Stimulated activated CD8-positive, alpha-beta memory T cell treated with anti-CD3 and anti-CD28 coated beads, Interleukin-4, amount 100 ng/mL, for 24 hours (primary cell): ENCODE measurements around the gene TMEM220.
A peak's percentile ranks its signal among the peaks of the same experiment; 100 is the strongest.
"Not testable (repeated sequence)": the region's sequence is repeated elsewhere in the genome, so short reads cannot be mapped to it uniquely, and the experiment has no call there.

Source experiments
- DNase-seq: peaks from one replicate; pipeline ENCODE4 v3.0.0-alpha.2; 2020; ENCODE audit warnings: low read depth

Gene TMEM220

DNA sequence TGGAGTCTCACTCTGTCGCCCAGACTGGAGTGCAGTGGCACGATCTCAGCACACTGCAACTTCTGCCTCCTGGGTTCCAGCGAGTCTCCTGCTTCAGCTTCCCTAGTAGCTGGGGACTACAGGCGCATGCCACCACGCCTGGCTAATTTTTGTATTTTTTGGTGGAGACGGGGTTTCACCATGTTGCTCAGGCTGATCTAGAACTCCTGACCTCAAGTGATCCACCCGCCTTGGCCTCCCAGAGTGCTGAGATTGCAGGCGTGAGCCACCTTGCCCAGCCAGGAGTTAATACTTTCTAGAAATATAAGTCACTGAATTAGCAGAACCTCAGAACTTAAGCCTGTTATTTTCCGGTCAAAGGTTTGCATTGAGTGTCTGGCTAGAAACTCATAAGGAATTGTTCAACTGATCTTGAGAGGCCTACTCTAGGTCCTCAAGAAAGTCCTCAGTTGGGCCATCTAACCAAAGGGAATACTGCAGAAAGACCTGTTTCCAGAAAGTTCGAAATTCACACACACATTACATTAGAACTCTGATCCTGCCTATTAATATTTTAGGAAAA lies 1.4 kb downstream of the TMEM220 start:
- no peak for DNase-seq

DNA sequence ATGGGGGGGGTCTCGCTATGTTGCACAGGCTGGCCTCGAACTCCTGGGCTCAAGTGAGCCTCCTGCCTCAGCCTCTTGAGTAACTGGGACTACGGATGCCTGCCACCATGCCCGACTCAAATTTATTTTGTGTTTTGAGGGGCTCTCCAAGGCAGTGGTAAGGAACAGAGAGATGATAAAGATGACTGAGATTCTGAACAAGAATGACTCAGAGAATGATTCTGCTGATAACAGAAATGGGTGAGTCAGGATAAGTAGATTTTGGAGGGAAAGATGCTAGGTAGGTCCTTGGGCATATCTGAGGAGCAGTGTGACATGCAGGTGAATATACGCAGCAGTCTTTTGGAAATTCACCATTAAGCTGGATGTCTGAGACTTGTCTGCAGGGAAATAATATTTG lies 2.6 kb downstream of the TMEM220 start:
- no peak for DNase-seq

DNA sequence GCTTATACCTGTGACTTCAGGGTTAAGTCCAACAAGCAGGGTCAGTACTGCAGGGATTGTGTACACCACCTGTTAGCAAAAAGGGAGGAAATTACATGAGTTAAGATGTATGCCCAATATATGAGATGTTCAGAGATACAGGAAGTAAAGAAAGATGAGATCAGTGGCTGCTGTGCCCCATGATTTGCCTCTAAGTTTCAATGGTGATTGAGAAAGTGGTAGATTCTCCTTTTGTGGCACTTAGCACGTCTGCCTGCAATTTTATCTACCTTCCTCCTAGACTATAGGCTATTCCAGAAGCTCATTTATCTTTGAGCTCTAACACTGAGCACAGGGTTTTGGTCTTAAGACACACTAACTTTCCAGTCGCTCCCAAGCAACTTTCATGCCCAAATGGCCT lies 3.6 kb downstream of the TMEM220 start:
- no peak for DNase-seq

DNA sequence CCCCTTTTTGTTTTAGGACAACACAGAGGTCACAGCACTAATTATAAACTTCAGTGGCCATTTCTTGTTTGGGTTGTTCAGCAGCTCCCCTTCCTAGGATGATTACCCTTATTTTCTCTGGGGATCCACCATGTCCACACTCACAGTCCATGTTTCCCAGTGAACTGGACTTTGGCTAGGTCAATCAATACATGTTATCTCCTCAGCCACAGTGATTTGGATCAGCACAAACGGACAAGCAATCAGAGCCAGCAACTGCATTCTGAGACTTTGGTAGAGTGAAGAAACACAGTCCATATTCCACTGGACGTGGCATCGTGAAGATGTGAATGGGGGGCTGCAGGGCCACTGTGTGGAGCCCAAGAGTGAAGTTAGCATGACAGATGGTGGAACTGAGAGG lies 4.6 kb downstream of the TMEM220 start:
- DNase-seq: no peak

DNA sequence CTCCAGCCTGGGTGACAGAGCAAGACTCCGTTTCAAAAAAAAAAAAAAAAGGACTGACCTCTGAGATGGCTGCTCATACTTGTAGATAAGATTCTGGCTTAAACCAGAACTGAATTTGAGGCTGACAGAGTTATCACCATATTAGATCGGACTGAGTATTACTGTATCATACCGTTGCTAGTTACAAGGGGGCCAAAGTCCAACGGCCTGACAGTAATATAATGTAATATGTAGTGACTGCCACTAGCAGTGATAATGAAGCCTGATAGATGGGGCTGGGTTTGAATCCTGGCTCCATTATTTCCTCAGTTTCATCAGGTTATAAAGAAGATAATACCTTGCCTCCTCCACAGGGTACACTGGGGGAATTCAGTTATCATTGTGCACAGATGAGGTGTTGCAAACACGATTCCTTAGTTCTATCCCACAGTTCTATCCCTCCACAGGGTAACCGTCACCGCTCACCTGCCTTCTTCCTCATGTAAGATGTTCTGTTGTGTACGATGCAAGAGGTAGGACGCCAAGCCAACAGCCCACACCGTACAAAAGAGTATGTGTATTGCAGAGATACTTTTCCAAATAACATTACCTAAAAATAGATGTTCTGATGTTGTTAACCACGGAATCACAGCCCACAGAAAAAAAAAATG lies 5.2 kb downstream of the TMEM220 start:
- DNase-seq: no peak

DNA sequence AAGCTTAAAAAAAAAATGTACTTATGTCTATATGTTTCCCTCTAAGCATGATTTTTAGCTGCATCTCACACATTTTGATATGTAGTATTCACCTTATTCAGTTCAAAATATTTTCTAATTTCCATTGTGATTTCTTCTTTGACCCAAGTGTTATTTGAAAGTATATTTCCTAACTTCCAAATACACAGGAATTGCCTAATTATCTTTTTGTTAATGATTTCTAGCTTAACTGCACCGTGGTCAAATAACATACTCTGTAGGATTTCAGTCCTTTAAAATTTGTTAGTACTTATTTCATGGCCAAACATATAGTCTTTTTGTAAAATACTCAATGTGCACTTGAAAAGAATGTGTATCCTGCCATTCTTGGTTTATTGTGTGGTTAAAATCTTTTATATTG lies 11.3 kb downstream of the TMEM220 start:
- DNase-seq: no peak

DNA sequence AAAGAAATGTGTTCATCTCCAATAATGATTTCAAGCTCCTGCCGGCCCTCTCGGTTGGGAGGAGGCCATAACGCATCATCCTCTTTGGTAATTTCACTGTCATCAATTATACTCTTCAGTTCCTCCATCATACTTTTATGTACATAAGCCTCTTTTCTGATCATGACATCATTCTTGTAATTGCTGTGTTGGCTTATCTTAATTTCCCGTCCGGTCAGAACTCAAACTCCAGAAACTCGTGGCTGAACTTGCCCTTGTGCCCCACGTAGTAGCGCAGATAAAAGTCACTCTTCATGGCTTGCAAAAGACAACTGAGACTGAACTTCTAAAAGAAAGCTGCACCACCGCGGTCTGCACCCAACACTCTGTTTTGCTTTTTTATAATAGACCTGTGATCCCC lies 13.6 kb downstream of the TMEM220 start:
- DNase-seq: no peak

DNA sequence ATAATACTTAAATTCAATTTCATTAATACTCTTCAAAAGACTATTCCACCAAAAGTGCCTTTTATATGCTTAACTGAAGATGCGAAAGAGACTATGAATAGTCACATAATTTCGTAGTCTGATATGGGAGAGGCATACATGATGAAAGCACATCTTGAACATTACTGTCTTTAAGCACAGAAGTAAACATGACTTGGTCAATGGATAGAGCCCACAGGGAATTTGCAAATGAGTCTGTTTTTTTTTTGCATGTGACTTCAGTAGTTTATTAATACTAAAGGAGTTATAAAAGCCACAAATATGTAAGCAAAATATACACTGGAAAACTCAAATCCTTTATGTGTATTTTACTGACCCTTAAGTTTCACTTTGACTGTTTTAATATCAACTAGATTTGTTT lies 16.5 kb downstream of the TMEM220 start:
- DNase-seq: no peak

DNA sequence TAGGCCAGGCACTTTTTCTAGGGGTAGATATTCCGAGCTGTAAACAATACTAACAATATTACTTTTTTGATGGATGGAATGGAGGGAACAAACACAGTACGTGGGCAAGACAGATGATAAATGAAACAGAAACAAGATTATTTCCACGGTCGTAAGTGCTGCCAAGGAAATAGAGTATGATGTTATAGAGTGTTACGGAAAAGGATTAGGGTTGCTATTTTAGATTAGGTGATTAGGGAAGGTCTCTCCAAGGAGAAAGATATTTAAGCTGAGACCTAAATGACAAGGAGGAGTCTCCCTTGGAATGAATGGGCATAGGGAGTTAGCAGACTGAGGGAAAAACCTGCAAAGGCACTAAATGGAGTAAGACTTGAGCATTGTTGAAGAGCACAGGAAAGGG lies 24.1 kb downstream of the TMEM220 start:
- DNase-seq: no peak

DNA sequence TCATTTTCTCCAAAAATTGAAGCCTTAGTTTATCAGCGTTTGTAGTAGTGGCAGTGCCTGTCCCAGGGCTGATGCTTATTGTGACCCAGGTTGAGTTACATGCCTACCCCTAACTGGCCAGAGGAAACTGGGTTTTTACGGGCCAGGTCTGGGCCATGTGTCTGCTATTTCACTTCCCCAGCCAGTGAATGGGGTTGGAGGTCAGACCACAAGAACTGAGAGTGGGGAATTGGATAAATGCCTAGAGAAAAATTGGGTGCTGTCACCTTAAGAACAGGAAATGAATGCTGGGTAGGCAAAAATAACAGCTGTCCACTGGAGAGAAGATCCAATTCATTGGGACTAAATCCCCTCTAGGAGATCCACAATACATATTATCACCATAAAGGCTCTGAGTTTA lies 27.2 kb downstream of the TMEM220 start:
- DNase-seq: no peak

DNA sequence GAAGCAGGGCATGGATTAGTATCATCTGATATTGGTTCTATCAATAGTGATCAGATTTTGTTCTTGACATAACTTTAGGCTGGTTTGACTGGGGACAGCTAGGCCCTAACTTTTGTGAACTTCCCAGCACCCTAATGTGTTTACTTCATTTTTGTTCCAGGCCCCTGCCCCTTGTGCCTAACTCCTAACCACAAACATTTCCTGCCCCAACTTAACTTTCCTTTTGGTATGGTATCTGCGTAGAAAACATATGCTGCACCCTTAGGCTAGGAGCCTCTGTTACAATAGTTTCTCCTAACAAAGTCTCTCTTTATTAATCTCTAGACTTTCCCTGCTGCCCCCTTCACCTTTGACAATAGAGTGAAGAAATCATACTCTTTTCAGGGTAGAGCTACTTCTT lies 30.0 kb downstream of the TMEM220 start:
- no peak for DNase-seq

DNA sequence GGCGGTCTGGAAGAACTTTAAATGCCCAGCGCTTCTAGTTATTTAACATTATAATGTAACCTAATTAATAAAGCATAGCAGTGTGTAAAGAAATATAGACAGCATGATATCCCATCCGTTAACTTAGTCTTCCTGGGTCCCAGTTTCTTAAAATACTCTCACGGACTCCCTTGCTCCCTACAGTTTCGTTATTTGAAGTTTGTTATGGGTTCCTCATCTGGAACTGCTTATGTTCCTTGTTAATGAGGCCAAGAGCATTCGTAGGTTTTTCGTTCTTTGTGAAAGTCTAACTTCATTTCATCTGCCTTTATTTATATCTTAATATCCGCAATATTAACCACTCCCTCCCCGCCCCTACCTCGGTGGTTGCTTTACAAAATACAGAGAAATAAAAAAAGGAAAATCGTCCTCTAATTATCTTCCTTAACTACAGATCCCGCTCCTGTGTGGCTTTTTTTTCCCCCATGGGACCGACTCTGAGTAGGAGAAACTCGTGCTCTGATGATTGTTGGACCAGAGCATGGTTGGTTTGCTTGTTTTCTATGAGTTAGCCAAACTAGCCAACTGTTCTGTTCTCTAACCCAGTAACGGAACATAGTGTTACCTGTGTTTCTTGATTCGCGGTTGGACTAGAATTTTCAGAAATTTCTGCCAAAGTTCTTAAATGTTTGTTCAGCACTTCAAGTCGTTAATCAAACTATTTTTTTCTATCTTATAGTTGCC lies 31.6 kb downstream of the TMEM220 start:
- DNase-seq: no peak

DNA sequence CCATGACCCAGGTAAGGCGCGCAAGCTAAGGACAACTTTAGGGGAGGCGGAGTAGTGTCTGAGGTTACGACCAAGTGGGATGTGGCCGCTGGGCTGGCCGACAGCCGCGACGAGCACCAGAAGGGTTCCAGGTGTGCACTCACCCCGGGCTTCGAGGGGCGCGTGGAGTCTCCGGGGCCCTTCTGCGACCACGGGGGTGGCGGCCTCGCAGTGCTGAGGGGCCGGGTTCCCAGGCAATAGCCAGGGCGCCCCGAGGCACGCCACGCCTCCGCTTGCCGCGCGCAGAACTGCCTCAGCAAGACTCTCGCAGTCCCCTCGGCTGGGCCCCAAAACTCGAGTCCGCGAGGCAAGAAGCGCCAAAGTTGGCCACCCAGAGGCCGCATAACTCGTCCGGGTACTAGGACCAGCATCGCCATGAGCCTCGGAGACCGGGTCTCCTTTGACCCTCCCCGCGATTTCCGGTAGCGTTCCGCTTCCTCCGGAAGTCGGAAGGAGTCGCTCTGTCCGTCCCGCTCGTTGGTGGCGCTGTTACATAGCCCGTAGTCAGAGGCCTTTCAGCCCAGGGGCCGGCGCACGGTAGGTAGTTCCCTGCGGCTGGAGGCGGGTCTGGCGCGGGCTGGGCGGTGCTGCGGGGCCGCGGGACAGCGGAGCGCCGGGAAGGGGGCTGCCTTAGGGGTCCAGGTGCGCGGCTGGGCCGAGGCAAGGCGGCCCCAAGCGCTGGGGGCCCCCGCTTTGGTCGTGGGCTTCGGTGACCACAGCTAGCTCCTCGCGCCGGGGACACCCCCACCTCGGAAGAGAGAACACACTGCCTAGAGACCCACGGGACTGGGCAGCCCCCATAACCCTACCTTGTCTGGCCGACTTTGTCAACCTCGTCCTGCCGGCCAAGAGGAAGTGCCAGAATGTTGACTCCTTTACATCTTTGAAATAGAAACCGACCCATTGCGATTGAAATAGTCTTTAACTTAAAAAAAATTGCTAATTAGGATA lies 32.4 kb downstream of the TMEM220 start, which contains the start of the genes ADPRM and SCO1:
ADPRM (plus strand) TSS at position 503 of the 990 bp plus-strand sequence. CDS start 7,333 bp downstream, outside the sequence.
SCO1 (minus strand) TSS at position 442 of the 990 bp plus-strand sequence; CDS start at position 416, 26 bp downstream.
- peak; percentile 85 for DNase-seq

DNA sequence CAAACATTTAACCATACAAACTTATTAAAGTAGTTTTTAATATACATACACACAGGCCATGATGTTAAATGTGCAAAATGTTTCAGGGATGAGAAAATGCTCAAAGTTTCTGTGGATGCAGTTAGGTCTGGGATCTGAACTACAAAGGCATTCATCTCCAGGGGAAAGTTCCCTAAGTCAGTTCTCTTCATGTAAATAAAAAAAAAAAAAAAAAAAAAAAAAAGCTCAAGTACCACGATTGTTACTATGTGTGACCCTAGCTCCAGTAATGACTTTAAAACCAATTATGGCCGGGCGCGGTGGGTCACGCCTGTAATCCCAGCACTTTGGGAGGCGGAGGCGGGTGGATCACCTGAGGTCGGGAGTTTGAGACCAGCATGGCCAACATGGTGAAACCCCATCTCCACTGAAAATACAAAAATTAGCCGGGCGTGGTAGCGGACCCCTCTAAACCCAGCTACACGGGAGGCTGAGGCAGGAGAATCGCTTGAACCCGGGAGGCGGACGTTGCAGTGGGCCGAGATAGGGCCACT lies 33.9 kb downstream of the TMEM220 start:
- DNase-seq: not testable (repeated sequence)

DNA sequence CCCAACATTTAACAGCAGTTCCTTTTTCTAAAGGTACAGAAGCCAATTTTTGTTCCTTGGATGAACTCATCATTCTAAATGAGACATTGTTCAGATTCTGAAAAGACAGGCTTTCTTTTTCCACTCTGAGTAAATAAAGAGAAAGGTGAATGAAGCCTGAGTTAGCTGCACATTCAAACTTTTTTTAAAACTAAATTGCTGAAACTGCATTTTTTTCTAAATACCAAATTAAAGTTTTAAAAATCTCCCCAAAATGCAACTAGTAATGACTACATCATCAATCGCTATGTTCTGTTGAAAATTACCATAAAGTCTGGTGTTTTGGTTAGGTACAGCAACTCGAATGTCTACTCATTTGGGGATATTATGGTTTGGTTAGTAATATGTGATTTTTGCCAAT lies 42.3 kb downstream of the TMEM220 start:
- no peak for DNase-seq

DNA sequence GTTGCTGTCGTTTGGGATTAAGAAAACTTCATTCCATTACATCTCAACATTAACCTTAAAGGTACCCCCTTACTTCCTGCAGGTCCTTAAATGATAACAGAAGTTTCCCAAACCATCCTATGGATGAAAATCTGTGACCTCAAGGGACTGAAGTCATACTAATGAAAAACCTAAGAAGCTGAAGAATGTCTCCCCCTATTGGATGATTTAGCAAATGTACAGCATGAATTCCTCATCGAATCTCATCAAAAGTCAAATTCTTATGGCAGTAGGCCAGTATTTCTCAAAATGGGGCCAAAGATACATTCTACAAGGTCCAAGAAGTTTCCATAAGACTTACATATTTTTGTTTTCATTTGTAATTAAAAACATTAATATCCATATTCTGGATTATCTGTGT lies 46.0 kb downstream of the TMEM220 start:
- no peak for DNase-seq

DNA sequence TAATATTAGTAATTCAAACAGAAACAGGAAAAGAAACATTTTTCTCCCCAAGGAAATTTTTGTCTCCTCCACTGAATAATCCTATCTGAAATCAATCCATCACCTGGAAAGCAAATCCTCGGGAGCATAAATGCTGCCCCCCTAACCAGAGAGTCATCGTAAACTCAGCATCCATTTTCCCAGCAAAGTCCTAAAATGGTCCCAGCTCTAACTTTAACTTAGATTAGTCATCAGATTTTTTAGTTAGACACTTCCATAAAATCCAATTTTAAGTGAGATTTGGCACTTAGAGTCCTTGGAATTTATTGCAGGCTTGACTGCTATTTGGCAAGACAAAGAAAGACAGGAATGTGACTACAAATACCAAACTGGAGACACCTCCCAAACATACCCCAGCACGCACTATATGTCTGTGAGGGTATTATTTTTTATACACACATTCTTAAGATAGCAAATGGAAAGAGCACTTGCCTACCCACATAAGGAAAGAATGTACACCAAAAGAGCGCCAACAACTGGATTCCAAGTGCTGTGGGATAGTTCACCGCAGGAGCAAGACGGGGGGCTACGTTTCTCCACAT lies 47.9 kb downstream of the TMEM220 start:
- DNase-seq: no peak

DNA sequence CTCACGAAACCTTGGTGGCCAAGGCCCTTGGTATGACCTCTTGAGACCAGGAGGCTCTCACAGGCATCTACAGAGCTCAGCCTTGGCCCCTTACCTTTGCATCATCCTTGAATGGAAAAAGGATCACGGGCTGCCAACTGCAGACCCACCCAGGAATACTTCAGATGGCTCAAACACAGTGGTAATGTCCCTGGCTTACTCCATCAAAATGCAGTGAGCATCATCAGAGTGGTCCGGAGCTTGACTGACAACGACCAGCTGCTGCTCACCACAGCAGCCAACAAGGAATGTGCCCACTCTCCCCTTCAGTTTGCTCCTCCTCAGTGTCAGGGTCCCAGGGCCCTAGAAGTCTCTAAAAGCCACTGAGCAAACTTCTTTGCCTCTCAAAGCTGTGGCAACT lies 55.1 kb downstream of the TMEM220 start:
- DNase-seq: no peak

DNA sequence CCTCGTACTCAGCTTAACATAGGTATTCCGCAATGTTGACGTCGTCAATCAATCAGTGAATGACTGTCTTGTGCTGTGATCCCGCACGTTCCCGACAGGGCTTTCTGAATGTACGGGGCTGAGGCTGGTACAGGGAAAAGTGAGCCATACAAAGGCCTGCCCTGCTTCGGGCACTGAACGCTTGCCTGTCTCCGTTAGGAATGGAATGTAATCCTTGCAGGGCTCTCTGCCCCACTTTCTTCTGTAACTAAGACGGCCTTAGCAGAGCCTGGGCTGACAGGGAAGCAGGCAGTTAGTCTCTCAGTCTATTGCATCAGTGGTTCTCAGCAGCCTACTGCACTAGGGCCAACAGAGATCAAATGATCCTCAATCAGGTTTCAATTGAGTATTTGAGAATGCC lies 56.5 kb downstream of the TMEM220 start:
- no peak for DNase-seq

DNA sequence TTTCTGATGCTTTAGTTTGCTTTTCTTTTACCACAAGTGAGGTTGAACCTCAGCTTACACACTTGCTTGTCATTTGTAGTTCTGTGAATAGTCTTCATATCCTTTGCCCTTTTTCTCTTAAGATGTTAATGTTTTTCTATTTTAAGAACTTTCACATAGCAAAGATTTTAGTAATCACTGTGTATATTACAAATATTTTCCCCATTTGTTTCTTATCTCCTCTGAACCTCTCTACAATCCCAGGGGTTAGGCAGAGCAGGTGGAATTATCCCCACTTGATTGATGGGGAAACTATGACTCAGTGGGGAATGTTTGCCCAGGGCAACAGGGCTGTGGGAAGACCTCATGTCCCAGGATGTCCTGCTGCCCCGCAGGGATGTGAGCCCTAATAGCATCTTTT lies 61.0 kb downstream of the TMEM220 start:
- DNase-seq: no peak

DNA sequence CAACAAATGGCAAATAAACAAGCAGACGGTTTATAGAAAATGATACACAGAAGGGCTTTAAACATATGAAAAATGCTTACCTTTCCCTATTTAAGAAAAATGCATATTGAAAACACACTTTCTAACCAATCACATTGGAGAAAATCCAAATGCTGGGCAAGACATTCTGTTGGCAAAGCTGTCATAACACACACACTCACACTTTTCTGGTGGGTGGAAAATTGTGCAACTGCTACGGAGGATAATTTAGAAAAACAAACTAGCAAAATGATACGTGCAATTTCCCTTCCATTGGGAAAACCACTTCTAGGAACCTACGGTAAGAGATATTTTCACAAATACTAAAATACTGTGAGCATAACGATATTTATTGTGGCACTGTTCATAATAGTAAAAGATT lies 62.9 kb downstream of the TMEM220 start:
- no peak for DNase-seq

DNA sequence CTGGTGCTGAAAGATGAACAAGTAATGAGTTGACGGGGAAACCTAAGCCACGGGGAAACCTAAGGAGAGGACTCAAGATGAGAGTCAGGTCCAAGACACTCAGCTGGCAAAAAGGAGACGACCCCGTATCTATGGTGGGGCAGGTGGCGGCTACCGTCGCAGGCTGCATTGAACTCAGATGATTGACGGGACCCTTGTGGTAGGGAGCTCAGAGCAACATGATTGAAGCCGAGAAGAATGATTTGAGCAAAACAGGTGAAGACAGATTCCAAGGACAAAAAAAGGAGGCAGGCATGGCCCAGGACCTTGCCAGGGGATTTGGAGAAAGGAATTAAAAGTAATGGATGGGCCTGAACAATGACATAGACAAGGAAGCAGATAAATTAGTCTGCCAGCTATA lies 65.3 kb downstream of the TMEM220 start:
- DNase-seq: no peak
